NCI-H2171 (cell line): ENCODE measurements around the gene KIRREL1.

Source experiments
- DNase-seq: peaks from one replicate; lab custom pipeline; 2025; lab: John Stamatoyannopoulos, UW

Gene KIRREL1

GRCh38 chr1:157975228-157975950, 18.1 kb upstream of the KIRREL1 start:
- DNase-seq = no peak

DNA sequence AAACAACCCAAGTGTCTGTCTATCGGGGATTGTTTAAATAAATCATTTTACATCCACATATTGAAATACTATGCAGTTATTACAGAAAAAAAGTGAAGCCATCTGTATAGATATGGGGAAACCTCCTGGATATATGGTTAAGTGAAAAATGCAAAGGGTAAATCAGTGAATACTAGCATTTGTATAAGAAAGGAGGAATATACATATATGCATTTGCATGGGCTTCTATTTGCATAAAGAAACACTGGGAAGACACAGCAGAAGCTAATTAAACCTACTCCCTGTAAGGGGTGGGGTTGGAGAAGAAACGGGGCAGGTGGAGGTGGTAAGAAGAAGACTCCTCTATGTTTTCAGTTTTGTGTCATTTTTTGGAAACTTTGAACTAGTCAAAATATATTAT, 16.6 kb upstream of the KIRREL1 start:
- no peak for DNase-seq

DNA sequence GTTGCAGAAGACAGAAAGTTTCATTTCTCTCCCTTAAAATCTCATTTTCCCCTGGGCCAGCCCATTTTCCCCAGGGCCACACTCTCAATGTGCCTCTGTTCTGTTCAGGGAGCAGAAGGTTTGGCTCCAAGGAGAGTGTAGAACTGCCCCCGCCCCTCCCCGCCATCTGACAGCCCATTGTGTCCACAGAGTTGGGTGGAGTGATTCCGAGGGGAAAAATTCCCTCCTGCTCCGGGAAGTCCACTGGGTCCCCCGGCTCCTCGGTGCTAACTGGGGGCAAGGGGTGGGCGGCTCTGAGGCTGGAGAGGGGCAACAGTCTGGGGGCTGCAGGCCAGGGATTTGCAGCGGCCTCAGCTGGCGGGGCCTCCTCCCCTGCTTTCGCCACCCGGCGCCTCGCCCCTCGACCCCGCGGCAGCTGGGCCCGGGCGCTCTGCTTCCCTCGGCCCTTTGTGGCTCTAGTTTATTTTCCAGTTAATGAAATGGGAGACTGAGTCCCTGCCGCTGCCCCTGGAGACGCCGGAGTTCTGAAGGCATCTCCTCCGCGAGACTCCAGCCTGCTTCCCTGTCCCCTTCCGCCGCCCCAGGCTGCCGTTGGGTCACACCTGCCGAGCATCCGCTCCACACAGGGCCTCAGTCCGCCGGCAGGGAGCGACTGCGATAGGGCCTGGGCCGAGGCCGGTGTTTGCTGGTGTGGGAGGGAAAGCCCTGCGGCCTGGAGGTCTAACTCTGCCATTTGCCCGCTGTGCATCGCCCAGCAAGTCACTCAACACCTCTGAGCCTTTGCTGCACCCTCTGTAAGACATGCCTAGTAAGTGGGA, 14.7 kb upstream of the KIRREL1 start:
- DNase-seq = no peak

- no peak for DNase-seq
Observed at GRCh38 chr1:157982136-157982535, 11.3 kb upstream of the KIRREL1 start.

GRCh38 chr1:157983787-157984186, 9.7 kb upstream of the KIRREL1 start:
- DNase-seq = no peak

GRCh38 chr1:157984469-157984868, 9.0 kb upstream of the KIRREL1 start:
- no peak for DNase-seq

DNA sequence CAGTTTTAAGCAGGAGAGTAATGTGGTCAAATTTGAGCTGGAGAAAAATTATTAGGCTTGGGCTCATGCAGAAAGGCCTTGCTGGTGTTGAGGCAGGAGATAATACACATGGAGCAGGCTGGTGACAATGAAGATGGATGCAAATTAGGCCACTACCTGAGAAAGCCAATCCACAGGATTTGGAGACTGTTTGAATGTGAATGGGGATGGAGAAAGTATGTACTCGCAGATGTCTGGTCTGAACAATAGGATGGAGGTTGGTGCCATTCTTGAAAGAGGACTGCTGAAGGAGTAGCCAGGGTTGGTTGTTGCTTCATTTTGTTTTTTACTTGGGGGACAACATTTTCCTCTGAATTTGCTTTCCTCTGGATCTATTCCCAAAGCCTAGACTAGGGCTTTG, 8.0 kb upstream of the KIRREL1 start:
- DNase-seq = no peak

DNA sequence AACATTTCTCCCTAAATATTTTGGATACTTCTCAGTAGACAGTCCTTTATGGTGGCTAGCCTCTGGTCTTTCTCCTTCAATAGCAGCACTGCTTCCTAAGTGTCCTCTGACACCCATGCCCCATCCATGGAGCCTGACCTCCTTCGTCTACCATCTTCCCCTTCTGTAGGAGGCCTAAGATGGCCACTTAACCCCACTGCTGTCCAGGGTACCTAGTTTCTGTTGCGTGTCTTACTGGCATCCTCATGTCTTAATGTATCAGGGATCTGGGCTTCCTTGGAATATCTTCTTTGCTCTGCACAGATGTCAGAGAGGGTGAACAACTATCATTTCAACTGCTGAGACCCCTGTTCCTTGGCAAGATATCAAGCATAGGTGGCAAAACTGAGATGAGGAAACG, 5.4 kb upstream of the KIRREL1 start:
- DNase-seq = no peak

DNA sequence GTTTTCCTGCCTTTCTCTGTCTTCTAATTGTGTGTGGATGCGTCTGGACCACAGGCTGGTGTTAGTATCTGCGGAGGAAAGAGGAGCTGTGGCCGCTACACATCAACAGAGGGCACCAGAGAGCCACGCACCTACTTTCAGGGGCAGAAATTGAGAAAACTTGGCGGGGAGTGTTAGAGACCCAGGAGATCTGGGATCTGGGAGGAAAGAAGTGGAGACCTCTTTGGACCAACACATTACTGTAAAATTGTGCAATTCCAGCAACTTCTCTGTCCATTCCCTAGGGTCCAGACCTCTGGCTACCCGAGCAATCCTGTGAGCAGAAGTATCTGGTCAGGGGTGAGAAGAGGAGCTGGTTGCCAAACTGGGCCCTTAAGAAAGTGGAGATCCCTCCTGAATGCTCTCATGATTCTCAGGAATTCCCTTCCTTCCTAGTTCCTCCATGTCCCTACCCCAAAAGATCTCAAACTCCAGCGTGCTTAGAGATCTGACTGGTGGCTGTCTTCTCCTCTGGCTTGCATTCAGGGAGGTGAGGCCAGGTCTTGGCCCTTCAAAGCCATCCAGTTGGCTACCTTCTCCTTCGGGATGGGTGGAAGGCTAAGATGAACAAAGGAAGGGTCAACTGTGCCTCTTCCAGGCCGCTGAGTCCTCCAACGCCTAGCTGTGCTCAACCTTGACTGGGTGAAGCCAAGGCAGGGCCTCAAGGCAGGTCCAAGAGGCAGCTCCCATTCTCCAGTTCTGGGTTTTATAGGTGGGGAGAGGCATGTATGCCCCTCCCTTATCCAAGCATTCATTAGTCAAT, 1.2 kb upstream of the KIRREL1 start:
- no peak for DNase-seq

DNA sequence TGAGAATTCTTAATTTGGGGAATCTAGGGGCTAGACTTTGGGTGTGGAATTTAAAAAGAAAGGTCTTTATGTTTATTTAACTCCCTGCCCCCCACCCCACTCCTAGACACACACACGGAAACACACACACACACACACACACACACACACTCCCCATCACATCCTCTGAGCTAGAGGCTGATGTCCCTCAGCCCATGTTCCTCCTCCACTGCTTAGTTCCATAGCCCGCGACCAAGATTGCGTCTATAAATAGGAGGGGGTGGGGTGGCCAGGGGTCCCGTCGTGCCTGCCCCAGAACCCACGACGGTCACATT, 655 bp upstream of the KIRREL1 start:
- DNase-seq = no peak

- no peak for DNase-seq
Observed at GRCh38 chr1:157993918-157994605, 617 bp downstream of the KIRREL1 start.

DNA sequence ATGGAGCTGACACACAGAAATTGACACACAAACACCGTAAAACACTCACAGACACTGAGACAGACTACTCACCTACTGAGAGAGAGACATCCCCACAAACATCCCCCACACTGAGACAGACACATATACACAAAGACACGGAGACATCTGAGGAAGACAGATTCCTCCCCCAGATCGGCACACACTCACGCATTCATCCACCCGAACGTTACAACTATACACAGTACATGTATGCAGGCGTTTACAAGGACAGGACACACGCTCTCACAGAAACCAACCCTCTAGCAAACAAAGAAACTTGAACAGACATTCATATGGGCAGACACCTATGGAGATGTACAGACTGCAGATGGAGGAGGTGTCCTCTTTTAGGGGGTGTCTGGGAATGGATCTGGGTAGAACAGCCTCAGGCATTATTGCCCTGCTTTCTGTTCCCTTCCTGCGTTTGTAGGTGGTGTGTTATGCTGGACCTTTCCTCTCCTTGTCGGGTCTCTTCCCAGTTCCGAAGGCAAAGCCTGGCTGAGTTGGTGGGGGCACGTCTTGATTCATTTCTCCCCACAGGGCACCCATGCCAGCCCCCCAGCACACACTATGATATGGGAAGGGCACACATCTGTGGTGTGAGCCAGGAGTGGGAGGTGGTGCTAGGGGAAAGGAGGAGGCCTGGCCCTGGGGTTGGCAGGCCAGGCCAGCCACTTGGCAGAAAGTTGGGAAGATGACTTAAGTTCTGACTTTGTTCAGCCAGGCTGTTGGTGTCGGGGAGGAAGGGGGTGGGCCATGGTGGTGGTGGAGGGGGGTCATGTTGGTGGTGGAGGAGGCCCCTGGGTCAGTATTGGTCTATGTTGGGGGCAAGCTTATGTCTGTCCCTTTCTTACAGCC, 1.5 kb downstream of the KIRREL1 start:
- no peak for DNase-seq

- no peak for DNase-seq
Observed at GRCh38 chr1:157995583-157996169, 2.2 kb downstream of the KIRREL1 start.

DNA sequence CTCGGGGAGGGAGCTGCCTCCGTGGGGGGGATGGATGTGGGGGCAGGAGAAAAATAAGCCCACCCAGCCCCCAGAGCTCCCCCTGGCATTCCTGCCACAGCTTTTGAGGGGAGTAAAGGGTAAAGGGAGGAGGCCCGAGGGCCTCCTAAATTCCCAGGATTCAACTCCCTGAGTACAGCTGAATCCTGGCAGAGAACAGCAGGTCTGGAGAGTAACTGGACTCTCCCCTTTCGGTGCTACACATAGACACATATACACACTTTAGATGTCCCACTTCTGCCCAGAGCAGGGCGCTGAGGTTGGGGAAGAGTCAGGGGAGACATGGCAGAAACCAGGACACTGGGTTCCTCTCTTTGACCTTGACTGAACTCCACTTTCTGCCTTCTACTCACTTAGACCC, 3.0 kb downstream of the KIRREL1 start:
- DNase-seq = no peak

GRCh38 chr1:158000507-158000906, 7.1 kb downstream of the KIRREL1 start:
- DNase-seq = no peak

GRCh38 chr1:158002022-158002630, 8.7 kb downstream of the KIRREL1 start:
- DNase-seq = no peak

GRCh38 chr1:158002631-158003405, 9.4 kb downstream of the KIRREL1 start:
- no peak for DNase-seq

DNA sequence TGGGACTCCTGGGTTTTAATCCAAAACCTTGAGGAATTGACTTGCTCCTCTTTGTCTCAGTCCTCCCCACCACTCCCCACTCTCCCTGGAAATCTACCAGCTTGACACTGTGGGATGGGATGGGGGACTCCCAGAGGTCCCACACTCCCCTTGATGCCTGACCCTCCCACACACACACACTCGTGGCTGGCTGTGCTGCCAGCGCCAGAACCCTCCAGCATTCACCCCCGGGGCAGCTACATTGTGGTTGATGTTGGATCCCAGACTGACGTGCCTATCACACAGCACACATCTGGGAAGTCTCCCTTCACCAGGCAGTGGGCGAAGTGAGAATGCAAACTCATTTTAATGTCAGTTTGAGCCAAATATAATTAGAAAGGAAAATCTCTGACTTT, 10.0 kb downstream of the KIRREL1 start:
- no peak for DNase-seq

GRCh38 chr1:158005224-158005623, 11.8 kb downstream of the KIRREL1 start:
- no peak for DNase-seq

GRCh38 chr1:158007180-158007579, 13.7 kb downstream of the KIRREL1 start:
- no peak for DNase-seq
